ENCODE data around the gene GNB1L. TPM values are rescaled to one million over a fixed set of nuclear protein-coding genes. Genes with fewer than 3 reads are reported as not detected.

The GNB1L gene
- total RNA-seq, 4 donors from 2014 or later, result 0.59 to 12.2 (median 3.1) TPM

DNA sequence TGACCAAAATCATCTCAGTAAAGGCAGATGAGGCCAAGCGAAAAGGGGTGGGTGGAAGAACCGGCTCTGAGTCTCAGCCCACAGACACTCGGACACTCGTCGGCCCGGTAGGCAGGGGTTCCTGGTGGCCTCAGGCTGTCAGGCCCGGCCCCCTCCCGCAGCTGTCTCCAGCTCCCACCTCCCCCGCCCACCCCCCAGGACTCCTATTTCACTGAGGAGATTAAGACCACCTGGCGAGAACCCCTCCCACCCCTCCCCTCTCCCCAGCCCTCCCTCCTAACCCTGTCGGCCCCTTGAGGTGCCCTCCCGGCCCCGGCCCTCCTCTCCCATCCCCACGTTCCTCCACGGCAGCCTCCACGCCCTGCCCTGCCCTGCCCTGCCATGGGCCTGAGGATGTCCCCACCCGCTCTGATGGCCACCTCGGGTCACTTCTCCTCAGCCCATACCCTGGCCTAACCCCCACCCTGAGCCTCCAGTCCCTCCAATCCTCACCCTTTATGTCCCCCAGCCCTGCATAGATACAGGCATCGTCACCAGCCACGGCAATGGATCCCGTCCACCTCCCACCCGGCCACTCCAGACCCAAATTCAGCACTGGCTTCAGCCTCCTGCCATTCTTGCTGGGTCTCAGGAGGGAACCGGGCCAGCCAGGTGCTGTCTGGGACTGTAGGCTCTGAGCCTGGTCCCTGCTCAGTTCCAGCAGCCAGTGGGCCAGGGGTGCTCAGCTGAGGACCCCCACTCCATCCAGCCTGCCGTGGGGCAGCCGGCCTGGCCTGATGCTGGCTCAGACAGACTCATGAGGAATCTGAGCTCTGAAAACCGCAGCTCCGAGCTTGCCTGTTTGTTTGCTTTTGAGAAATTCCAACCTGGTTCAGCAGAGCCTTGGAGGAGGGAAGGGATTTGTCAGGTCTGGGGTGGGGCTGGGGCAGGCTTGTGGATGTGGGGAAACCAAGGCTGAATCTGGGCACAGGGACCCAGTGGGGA lies 103.9 kb downstream of the GNB1L start:
- peaks cover 3 to 12% of the 10 kb centered on the region in 2 donors for H3K27me3 ChIP-seq
- intact Hi-C loops (cut with DNase I; ENCODE audit: low total_unique reads), result no loop called here
- DNase-seq, result no peak
- H3K27ac ChIP-seq, result no peak overlapping the region
- TF ChIP-seq POLR2A (IDR thresholded peaks at IDR 0.05), result no peak
- TF ChIP-seq, protein P1, sequence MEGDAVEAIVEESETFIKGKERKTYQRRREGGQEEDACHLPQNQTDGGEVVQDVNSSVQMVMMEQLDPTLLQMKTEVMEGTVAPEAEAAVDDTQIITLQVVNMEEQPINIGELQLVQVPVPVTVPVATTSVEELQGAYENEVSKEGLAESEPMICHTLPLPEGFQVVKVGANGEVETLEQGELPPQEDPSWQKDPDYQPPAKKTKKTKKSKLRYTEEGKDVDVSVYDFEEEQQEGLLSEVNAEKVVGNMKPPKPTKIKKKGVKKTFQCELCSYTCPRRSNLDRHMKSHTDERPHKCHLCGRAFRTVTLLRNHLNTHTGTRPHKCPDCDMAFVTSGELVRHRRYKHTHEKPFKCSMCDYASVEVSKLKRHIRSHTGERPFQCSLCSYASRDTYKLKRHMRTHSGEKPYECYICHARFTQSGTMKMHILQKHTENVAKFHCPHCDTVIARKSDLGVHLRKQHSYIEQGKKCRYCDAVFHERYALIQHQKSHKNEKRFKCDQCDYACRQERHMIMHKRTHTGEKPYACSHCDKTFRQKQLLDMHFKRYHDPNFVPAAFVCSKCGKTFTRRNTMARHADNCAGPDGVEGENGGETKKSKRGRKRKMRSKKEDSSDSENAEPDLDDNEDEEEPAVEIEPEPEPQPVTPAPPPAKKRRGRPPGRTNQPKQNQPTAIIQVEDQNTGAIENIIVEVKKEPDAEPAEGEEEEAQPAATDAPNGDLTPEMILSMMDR (IDR thresholded peaks at IDR 0.05), result no peak
- H3K9me3 ChIP-seq, result no peaks in the 10 kb centered on the region
- no peak overlapping the region for H3K4me3 ChIP-seq
- H3K4me1 ChIP-seq, result peaks cover 0 to 8% of the 10 kb centered on the region in 2 donors
- H3K36me3 ChIP-seq, result no peaks in the 10 kb centered on the region

DNA sequence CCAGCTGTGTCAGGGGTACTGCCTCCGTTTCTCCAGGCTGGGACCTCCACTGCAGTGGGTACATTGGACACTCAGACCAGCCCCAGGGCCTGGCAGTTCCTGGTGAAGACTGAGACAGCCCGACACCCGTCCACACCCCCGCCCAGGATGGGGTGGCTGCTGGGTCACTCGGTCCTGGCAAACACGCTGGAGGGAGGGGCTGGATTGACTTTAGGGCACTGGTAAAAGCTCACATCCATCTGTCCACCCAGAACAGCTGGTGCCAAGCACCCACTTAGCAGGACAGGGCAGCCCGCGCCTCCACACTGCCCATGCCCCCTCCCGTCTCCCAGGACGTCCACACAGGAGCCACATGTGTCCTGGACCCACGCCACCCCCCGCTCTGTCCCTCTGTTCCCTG lies 104.8 kb downstream of the GNB1L start:
- Histone ChIP-seq H3K9me3 (no peaks in the 10 kb centered on the region), H3K27me3 (peaks cover 0 to 5% of the 10 kb centered on the region in 2 donors), H3K4me1 (peaks cover 0 to 1% of the 10 kb centered on the region in 2 donors), H3K4me3 (no peak overlapping the region), H3K36me3 (no peaks in the 10 kb centered on the region), H3K27ac (no peak overlapping the region)
- no peak for TF ChIP-seq POLR2A (IDR thresholded peaks at IDR 0.05)
- TF ChIP-seq, protein P1 (IDR thresholded peaks at IDR 0.05), result no peak
- intact Hi-C loops (cut with DNase I; ENCODE audit: low total_unique reads), result no loop called here
- DNase-seq, result no peak

DNA sequence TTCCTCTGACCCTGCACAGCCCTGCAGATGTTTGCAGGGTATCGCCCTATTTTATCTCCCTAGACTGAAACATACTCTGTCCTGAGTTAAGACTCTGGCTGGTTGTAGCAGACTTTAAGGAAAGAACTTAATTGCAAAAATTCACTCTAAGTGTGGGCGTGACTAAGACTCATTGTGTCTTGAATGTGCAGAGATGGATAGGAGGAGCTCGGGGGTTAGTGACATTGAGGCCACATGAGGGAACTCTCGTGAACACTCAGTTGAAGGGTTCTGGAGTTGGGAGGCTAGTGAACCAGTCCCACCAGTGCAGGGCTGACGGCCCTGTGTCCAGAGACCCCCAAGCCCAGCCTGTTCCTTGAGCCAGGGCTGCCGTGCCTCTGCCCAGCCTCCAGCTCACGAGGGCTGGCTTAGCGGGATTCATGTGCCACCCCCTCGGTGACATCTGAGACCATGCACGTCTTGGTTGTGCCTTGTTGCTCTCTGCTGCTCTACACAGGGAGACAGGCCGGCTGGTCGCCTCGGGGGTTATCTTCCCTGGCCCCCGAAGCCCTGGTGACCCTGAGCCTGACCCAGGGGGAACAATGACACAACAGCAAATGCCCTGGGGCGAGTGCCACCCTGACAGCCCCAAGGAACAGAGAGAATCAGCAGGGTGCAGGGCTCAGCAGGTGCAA lies 105.5 kb downstream of the GNB1L start:
- Histone ChIP-seq H3K4me3 (no peak overlapping the region), H3K9me3 (no peaks in the 10 kb centered on the region)
- intact Hi-C loops (cut with DNase I; ENCODE audit: low total_unique reads), result no loop called here

DNA sequence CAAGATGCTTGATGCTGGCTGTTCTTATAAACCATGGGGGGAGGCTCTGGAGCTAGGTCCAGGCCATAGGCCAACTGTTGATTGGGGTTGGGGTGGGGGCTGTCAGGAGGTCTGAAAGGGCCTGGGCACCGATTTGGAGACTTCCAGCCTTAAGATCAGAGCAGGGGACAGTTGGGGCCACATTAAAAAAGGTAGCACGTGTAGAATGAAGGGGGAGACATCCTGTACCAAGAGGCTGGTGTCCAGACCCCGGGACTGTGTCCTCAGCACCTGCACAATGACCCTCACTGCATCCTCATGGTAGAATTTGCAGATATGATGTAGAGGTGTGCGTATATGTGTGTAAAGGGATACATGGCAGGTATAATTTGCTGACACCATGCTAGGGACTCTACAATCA lies 106.5 kb downstream of the GNB1L start:
- no peak for TF ChIP-seq POLR2A (IDR thresholded peaks at IDR 0.05)
- TF ChIP-seq, protein P1 (IDR thresholded peaks at IDR 0.05), result no peak
- Histone ChIP-seq H3K4me1 (no peaks in the 10 kb centered on the region), H3K4me3 (no peak overlapping the region), H3K27ac (no peak overlapping the region), H3K27me3 (no peaks in the 10 kb centered on the region), H3K36me3 (no peaks in the 10 kb centered on the region), H3K9me3 (no peaks in the 10 kb centered on the region)
- no peak for DNase-seq
- intact Hi-C loops (cut with DNase I; ENCODE audit: low total_unique reads), result no loop called here

More for the DNA sequence above, 105.5 kb downstream of the GNB1L start:
- no peak for DNase-seq
- no peaks in the 10 kb centered on the region for H3K36me3 ChIP-seq
- H3K27me3 ChIP-seq, result no peaks in the 10 kb centered on the region
- no peak overlapping the region for H3K27ac ChIP-seq
- no peak for TF ChIP-seq POLR2A (IDR thresholded peaks at IDR 0.05)
- TF ChIP-seq, protein P1 (IDR thresholded peaks at IDR 0.05), result no peak
- H3K4me1 ChIP-seq, result no peaks in the 10 kb centered on the region

DNA sequence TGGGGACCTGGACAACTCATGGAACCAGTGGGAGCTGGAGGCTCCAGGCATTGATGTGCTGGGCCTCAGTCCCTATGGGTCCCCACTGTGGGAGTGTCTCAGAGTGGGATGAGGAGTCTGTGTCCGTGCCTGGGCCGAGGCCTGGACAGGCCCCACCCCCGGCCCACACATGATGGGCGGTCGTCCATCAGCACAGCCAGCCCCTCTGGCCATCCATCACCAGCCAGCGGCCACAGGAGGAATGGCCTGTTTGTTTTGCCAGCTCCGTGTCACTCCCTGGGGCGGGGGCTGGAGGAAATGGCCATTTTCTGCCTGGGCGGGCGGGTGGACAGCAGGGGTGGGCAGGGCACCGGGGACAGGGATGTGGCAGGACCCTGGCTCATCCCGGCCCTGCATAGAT lies 107.1 kb downstream of the GNB1L start:
- no peak overlapping the region for H3K4me3 ChIP-seq
- H3K36me3 ChIP-seq, result no peaks in the 10 kb centered on the region
- H3K27ac ChIP-seq, result no peak overlapping the region
- intact Hi-C loops (cut with DNase I; ENCODE audit: low total_unique reads), result no loop called here
- DNase-seq, result no peak
- TF ChIP-seq POLR2A (IDR thresholded peaks at IDR 0.05), result no peak
- TF ChIP-seq, protein P1 (IDR thresholded peaks at IDR 0.05), result no peak
- H3K4me1 ChIP-seq, result no peaks in the 10 kb centered on the region
- H3K27me3 ChIP-seq, result no peaks in the 10 kb centered on the region
- no peaks in the 10 kb centered on the region for H3K9me3 ChIP-seq
